Mesendoderm (in vitro differentiated cells): ENCODE results near the gene ST8SIA5.
A peak's percentile ranks its signal among the peaks of the same experiment; 100 is the strongest.

Experiments used
- DNase-seq: peaks from one replicate; pipeline ENCODE4 v3.0.0; 2013
- H2AK5ac ChIP-seq: 2 replicates; pipeline ENCODE4 v1.6.1; 2013; ENCODE audit warnings: low read length, inconsistent platforms
- H2BK120ac ChIP-seq: 2 replicates; pipeline ENCODE4 v1.6.1; 2013; ENCODE audit warnings: low read depth, mild to moderate bottlenecking, low read length, moderate library complexity, mixed read lengths
- H2BK15ac ChIP-seq: replicated peaks from 2 replicates; pipeline ENCODE4 v1.6.1; 2013; ENCODE audit warnings: low read depth, mild to moderate bottlenecking, moderate library complexity
- H2BK5ac ChIP-seq: 2 replicates; pipeline ENCODE4 v1.6.1; 2013; ENCODE audit warnings: low read length, inconsistent platforms
- H3K18ac ChIP-seq: 2 replicates; pipeline ENCODE4 v1.6.1; 2013; ENCODE audit warnings: mild to moderate bottlenecking, low read length, mixed read lengths
- H3K23ac ChIP-seq: one replicate; pipeline ENCODE4 v1.6.1; 2013; ENCODE audit warnings: low read length
- H3K27ac ChIP-seq: 2 replicates; pipeline ENCODE4 v1.5.1; 2013; ENCODE audit warnings: low read depth, mild to moderate bottlenecking, inconsistent platforms, low read length, moderate library complexity
- H3K27me3 ChIP-seq: 2 replicates; pipeline ENCODE4 v1.6.1; 2013; ENCODE audit warnings: low read length, control low read depth, mild to moderate bottlenecking, inconsistent platforms; ENCODE audit not compliant: insufficient read depth, poor library complexity
- H3K36me3 ChIP-seq: 2 replicates; pipeline ENCODE4 v1.6.1; 2013; ENCODE audit warnings: low read length, inconsistent platforms; ENCODE audit not compliant: control insufficient read depth, insufficient read depth
- H3K4ac ChIP-seq: one replicate; pipeline ENCODE4 v1.6.1; 2013; ENCODE audit warnings: low read depth, mild to moderate bottlenecking, low read length, moderate library complexity
- H3K4me1 ChIP-seq: 2 replicates; pipeline ENCODE4 v1.6.1; 2013; ENCODE audit warnings: low read depth, low read length, inconsistent platforms; ENCODE audit not compliant: control insufficient read depth
- H3K4me2 ChIP-seq: 2 replicates; pipeline ENCODE4 v1.6.1; 2013; ENCODE audit warnings: low read length
- H3K4me3 ChIP-seq: 2 replicates; pipeline ENCODE4 v1.5.1; 2013; ENCODE audit warnings: mild to moderate bottlenecking, low read length
- H3K56ac ChIP-seq: one replicate; pipeline ENCODE4 v1.6.1; 2013; ENCODE audit warnings: low read length
- H3K79me1 ChIP-seq: 2 replicates; pipeline ENCODE4 v1.6.1; 2013; ENCODE audit warnings: low read length, inconsistent platforms
- H3K79me2 ChIP-seq: 2 replicates; pipeline ENCODE4 v1.6.1; 2013; ENCODE audit warnings: mild to moderate bottlenecking, low read length; ENCODE audit not compliant: control insufficient read depth, insufficient read depth
- H3K9ac ChIP-seq: 2 replicates; pipeline ENCODE4 v1.6.1; 2013; ENCODE audit warnings: low read length, inconsistent platforms
- H4K5ac ChIP-seq: one replicate; pipeline ENCODE4 v1.6.1; 2013; ENCODE audit warnings: low read length
- H4K8ac ChIP-seq: one replicate; pipeline ENCODE4 v1.6.1; 2013; ENCODE audit warnings: low read depth, mild to moderate bottlenecking, control low read depth, low read length, moderate library complexity
- WGBS: extraction: QIAGEN DNeasy Blood & Tissue Kit; methylation state at CpG from one replicate; pipeline ENCODE4 v1.1.7; 2013; ENCODE audit warnings: low lambda C conversion rate, missing lambda C conversion rate; ENCODE audit not compliant: insufficient coverage; ENCODE audit errors: extremely low coverage; 5-methylcytosine and 5-hydroxymethylcytosine counted together

Gene ST8SIA5

DNA sequence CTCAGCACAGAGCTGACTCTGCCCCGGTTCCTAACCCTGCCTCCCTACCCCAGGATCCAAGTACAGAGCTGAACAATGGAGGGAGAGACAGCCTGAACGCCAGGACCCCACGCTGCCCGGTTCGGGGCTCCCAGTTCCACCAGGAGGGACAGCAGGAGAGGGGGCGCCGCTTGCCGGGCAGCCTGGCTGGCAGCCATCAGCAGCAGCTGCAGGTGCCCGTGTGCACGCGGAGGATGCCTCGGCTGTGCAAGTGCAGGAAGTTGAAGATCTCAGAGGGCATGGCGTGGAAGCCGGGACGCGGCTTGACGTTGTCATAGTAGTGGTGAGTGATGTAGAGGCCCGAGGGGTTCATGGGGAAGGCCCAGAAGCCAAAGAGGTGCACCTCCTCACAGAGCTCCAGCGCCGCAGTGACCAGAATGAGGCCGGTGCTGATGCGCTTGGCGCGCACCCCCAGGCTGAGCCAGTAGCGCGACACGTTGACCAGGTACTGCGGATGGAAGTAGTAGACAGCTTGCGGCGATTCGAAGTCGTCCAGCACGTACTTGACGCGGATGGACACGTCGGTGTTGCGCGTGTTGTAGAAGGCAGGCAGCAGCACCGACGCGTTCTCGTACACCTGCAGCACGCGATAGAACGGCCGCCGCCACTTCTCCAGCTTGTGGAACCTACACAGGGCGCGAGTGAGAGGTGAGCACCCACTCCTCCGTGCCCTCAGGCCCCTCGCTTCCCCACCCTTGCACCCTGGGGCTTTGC is 76.8 kb downstream of the ST8SIA5 start:
- H4K5ac ChIP-seq: no peak overlapping the region
- no peak overlapping the region for H3K4me2 ChIP-seq
- no peaks in the 10 kb centered on the region for H3K4me1 ChIP-seq
- no CpG with 5 or more reads among the region's 52 CpGs for WGBS
- no peak for DNase-seq
- no peak overlapping the region for H2BK120ac ChIP-seq
- H3K9ac ChIP-seq: no peak overlapping the region
- no peak overlapping the region for H3K56ac ChIP-seq
- H3K36me3 ChIP-seq: no peaks in the 10 kb centered on the region
- H3K4me3 ChIP-seq: no peak overlapping the region
- no peak overlapping the region for H2BK5ac ChIP-seq
- H4K8ac ChIP-seq: no peak overlapping the region
- H3K79me1 ChIP-seq: no peaks in the 10 kb centered on the region
- no peaks in the 10 kb centered on the region for H3K27me3 ChIP-seq
- H3K27ac ChIP-seq: no peak overlapping the region
- no peak overlapping the region for H2AK5ac ChIP-seq
- H3K18ac ChIP-seq: no peak overlapping the region
- H2BK15ac ChIP-seq: no peak overlapping the region
- no peak overlapping the region for H3K23ac ChIP-seq
- no peak overlapping the region for H3K4ac ChIP-seq
- H3K79me2 ChIP-seq: no peaks in the 10 kb centered on the region

DNA sequence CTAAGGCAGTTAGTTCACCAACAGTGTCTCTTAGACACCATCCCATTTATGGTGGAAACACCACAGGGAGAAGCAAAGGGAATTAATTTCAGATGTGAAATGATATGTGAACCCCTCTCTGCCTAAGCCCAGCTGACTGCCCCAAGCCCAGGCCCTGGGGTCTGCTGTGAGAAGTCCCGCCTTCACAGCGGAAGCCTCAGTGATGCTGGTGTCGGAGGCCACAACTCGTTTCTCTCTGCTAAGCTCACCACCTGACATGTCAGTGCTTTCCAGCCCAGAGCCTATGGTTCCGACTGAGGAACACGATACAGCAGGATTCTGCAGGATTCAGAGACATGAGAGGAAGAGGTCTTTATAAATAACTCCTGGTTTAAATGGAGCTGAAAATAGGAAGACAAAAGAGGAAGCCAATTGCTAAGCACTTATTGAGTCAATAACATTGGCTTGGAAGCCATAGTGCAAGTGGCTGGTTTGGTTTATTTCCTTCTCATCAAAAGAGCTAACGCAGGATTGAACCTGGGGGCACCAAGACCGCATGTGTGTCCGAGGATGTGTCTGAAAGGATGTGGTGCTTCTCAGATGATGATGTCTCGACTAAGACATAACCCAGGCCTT is 78.0 kb downstream of the ST8SIA5 start:
- Histone ChIP-seq H4K5ac (no peak overlapping the region), H4K8ac (no peak overlapping the region), H3K4me1 (no peaks in the 10 kb centered on the region), H2AK5ac (no peak overlapping the region), H3K79me2 (no peaks in the 10 kb centered on the region), H3K27ac (no peak overlapping the region), H2BK120ac (no peak overlapping the region), H3K4me2 (no peak overlapping the region), H3K4me3 (no peak overlapping the region), H3K23ac (no peak overlapping the region), H3K56ac (no peak overlapping the region), H2BK15ac (no peak overlapping the region), H3K18ac (no peak overlapping the region), H3K36me3 (no peaks in the 10 kb centered on the region), H3K27me3 (no peaks in the 10 kb centered on the region), H3K79me1 (no peaks in the 10 kb centered on the region), H2BK5ac (no peak overlapping the region), H3K4ac (no peak overlapping the region), H3K9ac (no peak overlapping the region)
- no CpG with 5 or more reads among the region's 10 CpGs for WGBS
- no peak for DNase-seq

DNA sequence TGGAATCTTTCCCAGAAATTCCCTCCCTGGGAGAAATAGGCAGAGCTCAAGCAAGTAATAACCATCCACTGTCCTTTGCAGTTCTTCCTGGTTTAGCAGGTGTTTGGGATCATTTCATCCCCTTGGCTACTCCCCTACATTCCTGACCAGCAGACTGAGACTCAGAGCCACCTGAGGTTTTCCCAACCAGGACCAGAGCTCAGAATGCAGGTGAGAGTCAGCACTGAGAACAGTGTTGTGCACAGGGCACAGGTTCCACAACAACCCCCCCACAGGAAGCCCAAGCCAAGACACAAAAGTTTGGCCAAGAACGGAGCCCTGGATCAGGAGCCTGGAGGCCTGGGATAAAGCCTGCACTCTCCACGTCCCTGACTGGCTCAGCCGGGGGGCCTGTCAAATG is 78.8 kb downstream of the ST8SIA5 start:
- no peaks in the 10 kb centered on the region for H3K27me3 ChIP-seq
- H3K4me1 ChIP-seq: no peaks in the 10 kb centered on the region
- no peaks in the 10 kb centered on the region for H3K36me3 ChIP-seq
- no peak overlapping the region for H3K4ac ChIP-seq
- no peaks in the 10 kb centered on the region for H3K79me2 ChIP-seq
- H3K18ac ChIP-seq: no peak overlapping the region
- no peak overlapping the region for H2AK5ac ChIP-seq
- no peak overlapping the region for H3K9ac ChIP-seq
- H3K23ac ChIP-seq: no peak overlapping the region
- no peak overlapping the region for H2BK5ac ChIP-seq
- H3K4me3 ChIP-seq: no peak overlapping the region
- H4K8ac ChIP-seq: no peak overlapping the region
- H3K4me2 ChIP-seq: no peak overlapping the region
- no peak overlapping the region for H2BK15ac ChIP-seq
- no peak overlapping the region for H4K5ac ChIP-seq
- WGBS: no CpG with 5 or more reads among the region's 3 CpGs
- H3K27ac ChIP-seq: no peak overlapping the region
- no peak overlapping the region for H2BK120ac ChIP-seq
- no peak for DNase-seq
- H3K79me1 ChIP-seq: no peaks in the 10 kb centered on the region
- no peak overlapping the region for H3K56ac ChIP-seq

DNA sequence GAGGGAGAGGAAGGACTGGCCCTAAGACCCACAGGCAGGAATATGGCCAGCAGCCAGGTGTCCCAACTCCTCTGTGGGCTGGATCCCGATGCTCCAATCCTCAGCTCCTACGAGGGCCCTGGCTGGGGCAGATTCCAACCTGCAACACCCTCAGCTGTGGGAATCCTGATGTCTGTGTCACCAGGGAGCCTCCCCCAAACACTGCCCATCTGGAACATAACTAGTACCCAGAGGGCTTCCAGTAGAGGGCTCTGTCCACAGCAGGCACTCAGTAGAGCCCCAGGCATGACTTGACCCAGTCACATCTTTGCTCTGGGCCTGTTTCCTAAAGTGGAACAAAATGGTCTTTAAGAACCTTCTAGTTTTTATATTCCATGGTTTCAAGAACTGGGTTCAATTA is 79.2 kb downstream of the ST8SIA5 start:
- H3K79me1 ChIP-seq: no peaks in the 10 kb centered on the region
- H4K8ac ChIP-seq: no peak overlapping the region
- H3K56ac ChIP-seq: no peak overlapping the region
- H3K23ac ChIP-seq: no peak overlapping the region
- no peaks in the 10 kb centered on the region for H3K79me2 ChIP-seq
- H2AK5ac ChIP-seq: no peak overlapping the region
- H3K4ac ChIP-seq: no peak overlapping the region
- no peak overlapping the region for H3K18ac ChIP-seq
- no peaks in the 10 kb centered on the region for H3K27me3 ChIP-seq
- H2BK5ac ChIP-seq: no peak overlapping the region
- WGBS: no CpG with 5 or more reads among the region's 2 CpGs
- no peak overlapping the region for H3K9ac ChIP-seq
- H2BK120ac ChIP-seq: no peak overlapping the region
- no peaks in the 10 kb centered on the region for H3K4me1 ChIP-seq
- H3K4me2 ChIP-seq: no peak overlapping the region
- no peaks in the 10 kb centered on the region for H3K36me3 ChIP-seq
- H3K4me3 ChIP-seq: no peak overlapping the region
- DNase-seq: peak; percentile 53
- no peak overlapping the region for H3K27ac ChIP-seq
- no peak overlapping the region for H4K5ac ChIP-seq
- no peak overlapping the region for H2BK15ac ChIP-seq

DNA sequence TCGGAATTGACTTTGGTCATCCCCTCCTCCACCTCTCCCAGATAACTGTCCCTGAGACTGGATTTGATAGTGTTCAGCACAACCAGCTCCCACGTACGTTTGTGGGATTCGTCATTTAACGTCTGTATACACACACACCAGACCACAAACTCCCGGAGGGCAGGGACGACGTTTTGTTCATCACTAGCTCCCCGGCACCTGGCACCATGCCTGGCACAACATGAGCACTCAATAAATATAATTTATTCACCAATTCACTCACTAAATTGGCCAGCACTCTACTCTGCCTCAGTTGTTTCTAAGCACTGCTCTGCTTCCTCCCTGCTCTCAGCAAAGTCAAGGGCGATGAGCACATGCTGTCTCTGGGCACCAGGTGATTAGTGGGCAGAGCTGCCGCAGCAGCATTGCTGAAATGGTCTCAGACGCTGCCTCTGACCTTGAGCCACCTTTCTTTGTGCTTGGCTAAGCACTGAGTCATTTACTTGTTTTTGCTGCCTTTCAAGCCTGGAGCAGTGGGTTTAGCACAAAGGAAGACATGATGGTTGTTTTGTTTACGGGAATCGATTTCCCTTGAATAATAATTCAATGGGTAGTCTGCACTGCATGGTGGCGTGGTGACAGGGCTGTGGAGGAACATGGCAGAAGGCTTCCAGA is 80.5 kb downstream of the ST8SIA5 start:
- H3K79me2 ChIP-seq: no peaks in the 10 kb centered on the region
- H3K4ac ChIP-seq: no peak overlapping the region
- H3K27me3 ChIP-seq: no peaks in the 10 kb centered on the region
- no peak overlapping the region for H2BK120ac ChIP-seq
- DNase-seq: no peak
- no peak overlapping the region for H3K9ac ChIP-seq
- H2BK5ac ChIP-seq: no peak overlapping the region
- H3K23ac ChIP-seq: no peak overlapping the region
- no peaks in the 10 kb centered on the region for H3K4me1 ChIP-seq
- H3K27ac ChIP-seq: no peak overlapping the region
- H3K79me1 ChIP-seq: no peaks in the 10 kb centered on the region
- WGBS: no CpG with 5 or more reads among the region's 15 CpGs
- no peak overlapping the region for H3K4me2 ChIP-seq
- no peak overlapping the region for H4K5ac ChIP-seq
- H3K4me3 ChIP-seq: no peak overlapping the region
- no peak overlapping the region for H4K8ac ChIP-seq
- no peak overlapping the region for H3K56ac ChIP-seq
- H3K18ac ChIP-seq: no peak overlapping the region
- no peak overlapping the region for H2AK5ac ChIP-seq
- no peaks in the 10 kb centered on the region for H3K36me3 ChIP-seq
- no peak overlapping the region for H2BK15ac ChIP-seq
